GOT3 (cell line): ENCODE data around the gene RASA3.

Source experiments
- DNase-seq: peaks from one replicate; lab custom pipeline; 2025; ENCODE audit warnings: mixed read lengths; lab: John Stamatoyannopoulos, UW

The RASA3 gene

DNA sequence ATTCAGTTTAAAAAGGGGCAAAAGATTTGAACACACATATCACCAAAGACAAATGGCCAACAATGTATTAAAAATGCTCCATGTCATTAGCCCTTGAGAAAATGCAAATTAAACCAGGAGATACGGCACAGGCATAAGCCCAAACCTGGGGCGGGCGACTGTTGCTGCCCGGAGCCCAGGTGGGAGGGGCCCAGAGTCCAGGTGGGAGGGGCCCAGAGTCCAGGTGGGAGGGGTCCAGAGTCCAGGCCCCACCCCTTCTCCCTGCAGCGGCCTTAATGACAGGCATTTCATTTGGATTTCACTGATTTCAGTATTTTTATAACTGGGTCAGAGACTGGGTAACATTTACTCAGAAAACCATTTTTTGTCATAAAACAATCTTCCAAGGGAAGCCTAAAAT lies 78.2 kb downstream of the RASA3 start:
- DNase-seq, result no peak

DNA sequence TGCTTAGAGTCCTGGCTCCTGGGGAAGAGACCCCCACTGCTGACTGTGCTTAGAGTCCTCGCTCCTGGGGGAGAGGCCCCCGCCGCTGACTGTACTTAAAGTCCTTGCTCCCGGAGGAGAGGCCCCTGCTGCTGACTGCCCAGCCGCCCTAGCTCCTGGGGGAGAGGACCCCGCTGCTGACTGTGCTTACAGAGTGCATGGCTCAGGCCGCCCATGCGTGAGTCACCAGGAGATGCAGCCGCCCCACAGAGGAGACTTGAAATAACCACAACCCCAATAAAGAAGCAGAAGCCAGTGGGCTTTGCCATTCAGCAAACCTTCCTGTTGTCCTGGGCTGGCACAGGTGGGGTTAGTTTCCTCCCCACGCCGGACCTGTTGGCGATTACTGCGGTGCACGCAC lies 79.4 kb downstream of the RASA3 start:
- DNase-seq, result no peak

DNA sequence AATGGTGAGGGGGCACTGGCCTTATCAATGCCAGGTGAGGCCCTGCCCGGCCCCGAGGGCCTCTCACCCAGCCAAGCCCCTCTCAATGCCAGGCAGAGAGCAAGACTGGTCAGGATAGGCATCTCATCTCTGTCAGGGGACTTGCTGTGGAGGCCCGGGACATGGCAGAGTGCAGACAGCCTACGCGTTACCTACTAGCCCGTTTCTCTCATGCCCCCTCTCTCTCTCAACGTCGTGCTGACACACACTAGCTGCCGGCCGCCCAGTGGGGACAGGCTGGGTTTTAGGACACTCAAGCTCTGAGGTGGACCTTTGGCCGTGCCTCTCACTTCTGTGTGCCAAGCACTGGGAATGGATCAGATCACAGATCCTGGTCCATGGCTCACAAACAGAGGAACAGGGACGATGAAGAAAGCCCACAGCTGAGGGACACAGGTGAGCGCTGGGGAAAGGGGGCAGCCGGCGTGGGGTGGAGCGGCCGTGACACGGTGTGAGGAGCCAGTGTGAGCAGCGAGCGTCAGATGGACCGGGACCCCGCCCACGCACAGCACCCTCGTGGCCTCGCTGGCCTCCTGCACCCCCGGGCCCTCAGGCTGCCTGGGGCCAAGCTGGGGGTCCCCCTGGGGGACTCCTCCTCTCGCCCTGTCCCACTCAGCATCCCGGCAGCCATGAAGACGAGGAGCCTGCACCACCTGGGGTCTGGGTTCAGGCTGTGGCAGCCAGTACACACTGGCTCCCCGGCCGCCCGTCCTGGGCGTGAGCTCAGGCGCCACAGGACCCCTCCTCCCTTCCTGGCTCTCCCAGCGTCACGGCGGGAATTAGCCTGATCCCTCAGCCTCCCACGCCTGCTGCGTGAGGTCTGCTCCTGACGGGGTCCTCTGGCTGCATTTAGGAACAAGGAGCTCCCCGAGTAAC lies 81.6 kb downstream of the RASA3 start:
- no peak for DNase-seq

DNA sequence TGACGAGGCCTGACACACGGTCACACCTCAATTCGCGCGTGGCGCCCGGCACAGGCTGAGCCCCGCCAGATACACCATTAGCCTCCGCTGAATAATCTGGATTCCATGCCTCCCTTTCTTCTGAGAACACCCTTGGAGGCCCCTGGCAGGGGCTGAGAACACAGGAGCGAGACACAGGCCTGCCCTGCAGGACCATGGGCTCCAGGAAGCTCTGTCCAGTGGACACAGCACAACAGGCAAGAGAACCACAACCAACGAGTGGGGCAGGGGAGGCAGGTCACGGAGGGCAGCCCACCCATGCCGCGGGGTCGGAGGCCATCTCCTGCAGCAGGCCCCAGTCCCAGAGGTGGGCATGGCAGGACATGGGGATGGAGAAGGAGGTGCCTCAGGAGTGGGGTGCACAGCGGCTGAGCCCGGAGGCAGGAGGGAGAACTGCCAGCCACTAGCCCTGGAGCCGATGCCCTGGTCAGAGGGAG lies 82.8 kb downstream of the RASA3 start:
- no peak for DNase-seq

DNA sequence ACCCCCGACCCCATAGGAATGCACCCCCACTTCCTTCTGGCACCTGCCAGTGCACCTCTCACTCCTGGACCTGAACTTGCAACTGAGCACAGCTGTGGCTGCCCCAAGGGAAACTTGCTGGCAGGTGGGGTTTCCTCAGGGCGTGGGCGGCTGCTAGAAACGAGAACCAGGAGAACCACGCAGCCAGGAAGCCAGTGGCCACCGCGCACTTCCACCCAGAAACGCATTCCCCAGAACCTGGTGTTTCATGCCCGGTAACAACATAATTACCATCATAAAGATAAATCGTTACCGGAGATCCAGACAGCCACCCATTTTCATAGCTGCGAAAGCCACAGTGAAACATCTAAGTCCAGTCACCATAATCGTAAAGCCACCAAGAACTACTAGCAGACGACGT lies 83.4 kb downstream of the RASA3 start:
- no peak for DNase-seq

DNA sequence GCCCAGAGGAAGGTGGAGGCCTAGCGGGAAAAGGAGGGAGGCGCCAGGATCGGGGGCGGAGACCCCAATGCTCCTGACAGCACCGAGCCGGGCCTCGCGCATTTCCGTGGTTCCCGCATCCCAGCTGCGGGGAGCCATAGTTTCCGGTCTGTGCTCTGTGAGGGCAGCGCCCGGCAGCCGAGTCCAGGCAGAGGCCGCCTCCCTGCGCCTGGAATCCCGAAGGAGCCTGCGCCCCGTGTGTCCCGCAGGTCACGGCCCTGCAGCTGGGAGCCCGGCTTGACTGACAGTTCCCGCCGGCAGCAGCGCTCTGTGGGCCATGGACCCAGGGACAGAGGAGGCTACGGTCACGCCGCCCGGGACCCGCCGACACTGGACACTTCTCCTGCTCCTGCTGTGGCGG lies 84.0 kb downstream of the RASA3 start:
- no peak for DNase-seq

DNA sequence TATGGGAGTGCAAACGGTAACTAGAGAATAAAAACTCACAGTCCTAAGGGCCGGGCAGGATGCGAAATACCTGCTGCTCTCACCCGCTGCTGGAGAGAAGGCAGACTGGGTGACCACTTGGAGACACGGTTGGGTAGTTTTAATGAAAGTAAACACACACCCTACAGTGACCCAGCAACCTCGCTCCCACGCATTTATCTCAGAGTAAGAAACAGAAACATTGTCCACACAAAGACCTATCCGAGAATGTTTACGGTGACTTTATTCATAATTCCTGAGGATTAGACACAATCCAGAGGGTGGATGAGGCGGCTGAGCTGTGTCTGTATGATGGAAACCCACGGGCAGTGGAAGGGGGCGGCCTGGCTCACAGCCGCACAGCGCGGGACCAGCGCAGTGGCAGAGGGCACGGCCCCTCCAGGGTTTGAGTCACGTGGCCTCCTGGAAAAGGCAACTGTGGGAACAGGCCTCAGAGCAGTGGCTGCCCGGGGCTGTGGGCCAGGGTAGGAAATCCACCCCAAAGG lies 85.0 kb downstream of the RASA3 start:
- DNase-seq, result no peak

DNA sequence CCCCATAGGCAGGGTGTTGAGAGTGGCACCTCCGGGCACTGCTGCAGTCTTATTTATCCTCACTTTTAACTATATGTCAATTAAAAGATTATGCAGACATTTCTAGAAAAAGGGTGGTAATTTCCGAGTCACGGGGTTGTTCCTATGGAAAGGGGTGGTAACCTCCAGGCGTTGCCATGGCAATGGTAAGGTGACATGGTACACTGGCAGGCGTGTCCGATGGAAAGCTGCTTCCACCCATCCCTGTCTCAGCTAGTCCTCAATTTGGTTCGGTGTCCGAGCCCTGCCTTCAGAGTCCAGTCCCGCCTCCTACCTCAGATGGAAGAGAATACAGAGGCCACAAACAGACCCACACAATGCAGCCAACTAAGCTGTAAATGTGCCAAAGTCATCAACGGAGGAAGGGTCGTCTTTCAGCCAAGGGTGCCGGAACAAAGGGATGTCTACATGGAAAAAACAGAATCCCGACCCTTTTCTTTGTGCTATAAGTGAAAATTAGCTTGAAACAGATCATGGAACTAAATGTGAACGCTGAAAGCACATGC lies 85.9 kb downstream of the RASA3 start:
- no peak for DNase-seq

DNA sequence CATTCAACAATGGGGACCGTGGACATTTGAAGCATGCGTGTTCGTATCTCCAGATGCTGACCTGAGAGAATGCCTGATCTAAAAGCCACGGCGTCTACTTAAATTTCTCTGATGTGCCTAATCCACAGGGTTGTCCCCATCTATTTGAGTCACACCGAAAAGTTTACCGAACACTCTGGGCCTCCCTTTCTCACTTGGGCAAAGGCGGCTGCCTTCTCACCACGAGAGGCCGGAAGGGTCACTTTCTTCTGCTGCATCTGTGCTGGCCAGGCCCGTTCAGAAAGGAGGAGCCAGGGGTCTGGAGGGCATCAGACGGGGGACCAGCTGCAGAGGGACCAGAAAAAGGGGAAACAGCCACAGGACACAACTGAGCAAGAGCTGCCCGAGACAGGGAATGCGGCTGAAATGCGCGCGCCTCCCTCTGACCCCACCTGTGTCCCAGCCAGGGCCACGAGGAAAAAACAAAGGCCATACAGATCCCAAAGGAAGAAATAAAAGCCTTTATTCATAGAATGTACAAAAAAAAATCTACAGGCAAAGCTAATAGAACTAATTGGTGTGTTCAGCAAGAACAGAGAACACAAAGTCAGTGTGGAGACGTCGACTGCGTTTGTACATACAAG lies 87.2 kb downstream of the RASA3 start:
- DNase-seq, result no peak

DNA sequence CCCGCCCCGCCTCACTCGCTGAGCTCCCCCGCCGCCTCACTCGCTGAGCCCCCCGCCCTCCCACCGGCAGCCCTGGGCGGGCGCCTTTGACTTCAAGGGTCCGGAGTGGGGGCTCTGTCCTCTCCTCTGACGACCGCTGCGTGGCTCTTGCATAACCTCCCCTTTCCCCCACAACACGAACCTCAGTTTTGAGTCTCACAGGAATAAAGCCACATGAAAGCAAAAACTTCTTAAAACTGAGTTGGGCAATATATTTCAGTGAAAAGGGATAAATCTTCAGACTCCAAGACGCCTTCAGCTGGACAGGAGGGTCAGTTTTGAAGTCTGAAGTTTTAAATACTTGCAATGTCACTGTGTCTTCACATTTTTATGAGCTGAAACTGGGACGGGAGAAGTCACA lies 87.9 kb downstream of the RASA3 start:
- DNase-seq, result no peak

DNA sequence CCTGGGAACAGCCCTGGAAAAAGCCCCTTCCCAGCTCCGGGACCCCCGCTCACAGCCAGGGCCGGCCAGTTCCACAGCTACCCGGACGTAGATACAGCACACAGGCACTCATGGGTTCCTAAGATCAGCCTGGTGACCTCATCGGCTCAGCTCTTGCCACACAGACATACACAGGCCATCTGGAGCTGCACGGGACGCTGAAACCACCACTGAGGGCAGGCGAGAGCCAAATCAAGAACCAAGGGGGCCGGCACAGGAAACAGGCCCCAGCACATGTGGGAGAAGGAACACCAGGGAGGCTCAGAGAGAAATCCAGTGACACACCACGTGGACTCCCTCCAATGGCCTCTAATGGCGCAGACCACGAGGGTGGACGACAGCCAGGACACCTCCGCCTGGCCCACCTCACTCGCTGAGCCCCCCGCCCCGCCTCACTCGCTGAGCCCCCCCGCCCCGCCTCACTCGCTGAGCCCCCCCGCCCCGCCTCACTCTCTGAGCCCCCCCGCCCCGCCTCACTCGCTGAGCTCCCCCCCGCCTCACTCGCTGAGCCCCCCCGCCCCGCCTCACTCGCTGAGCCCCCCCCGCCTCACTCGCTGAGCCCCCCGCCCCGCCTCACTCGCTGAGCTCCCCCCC lies 88.9 kb downstream of the RASA3 start:
- no peak for DNase-seq

DNA sequence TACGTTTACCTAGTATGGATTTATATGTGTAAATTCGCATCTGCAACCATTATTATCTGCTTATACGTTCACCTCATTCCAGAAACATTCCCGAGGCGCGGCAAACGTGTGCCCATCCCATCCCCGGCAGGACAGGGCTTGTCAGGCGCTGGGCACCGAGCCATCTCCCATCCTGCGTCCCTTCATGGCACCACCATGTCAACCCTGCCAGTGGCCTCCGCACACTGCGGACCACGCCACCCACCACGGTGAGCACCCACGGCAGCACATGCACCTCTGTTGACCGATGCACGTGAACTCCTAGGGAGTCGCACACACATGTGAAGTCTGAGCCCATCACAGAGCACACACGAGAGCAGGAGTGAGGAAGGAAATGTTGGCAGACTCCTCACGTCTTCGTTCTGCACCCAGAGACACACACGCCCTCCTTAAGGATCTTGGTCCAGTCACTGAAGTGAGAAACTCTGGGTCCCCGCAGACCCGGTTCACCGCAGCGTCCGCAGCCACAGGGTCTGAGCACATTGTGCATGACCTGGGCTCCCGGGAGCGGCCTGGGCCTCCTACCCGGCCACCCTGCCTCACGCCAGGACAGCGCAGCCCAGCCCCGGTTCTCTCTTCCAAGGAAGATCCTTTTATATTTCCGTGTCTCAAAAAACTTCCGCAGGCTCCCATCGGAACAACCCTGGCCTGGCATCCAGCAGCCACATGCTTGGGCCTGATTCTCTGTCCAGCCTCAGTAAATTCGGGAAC lies 90.2 kb downstream of the RASA3 start:
- DNase-seq, result no peak

DNA sequence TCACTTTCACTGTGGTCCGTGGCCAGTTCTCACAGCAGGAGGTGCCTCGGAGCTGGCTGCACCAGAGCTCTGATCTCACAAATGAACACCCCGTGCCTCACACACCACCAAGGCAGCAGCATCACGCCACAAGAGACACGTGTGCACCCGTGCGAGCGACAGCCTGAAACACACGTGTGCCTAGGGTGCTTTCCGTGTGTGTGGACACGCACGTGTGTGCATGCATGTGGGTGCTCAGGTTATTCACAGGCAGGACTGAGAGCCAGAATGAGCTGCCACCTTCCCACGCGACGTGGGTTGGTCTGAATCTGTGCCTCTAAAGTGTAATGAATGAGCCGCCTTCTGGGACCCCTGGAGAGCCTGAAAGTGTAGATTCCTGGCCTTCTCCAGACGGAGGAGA lies 90.9 kb downstream of the RASA3 start:
- no peak for DNase-seq

DNA sequence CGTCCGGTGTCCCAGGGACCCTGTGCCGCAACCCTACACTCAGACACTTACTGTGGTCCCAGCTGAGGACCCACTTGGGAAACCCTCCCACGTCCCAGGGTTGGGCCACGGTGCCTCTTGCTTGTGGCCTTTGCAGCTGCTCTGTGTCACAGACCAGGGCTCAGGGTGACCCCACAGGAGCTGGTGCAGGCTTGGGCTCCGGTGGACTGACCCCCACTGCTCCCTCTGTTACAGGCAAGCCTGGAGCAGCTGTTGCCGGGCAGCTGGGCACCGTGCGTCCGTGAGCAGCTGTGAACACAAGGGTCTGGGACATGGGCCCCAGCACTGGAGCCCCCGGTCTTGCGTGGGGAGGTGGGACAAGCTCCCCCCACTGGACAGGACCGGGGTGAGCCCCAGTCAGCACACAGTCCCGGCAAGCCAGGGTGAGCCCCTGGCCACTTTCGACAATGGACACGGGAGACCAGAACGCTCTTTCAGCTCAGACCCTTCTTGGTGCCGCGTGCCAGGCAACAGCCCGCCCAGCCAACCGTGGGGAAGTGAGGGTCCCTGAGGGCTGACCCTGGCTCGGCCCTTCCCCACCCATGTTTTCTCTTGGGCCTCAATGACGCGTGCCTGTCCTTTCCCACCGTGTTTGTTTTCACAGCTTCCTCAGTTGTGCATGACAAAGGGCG lies 92.8 kb downstream of the RASA3 start:
- DNase-seq, result no peak

DNA sequence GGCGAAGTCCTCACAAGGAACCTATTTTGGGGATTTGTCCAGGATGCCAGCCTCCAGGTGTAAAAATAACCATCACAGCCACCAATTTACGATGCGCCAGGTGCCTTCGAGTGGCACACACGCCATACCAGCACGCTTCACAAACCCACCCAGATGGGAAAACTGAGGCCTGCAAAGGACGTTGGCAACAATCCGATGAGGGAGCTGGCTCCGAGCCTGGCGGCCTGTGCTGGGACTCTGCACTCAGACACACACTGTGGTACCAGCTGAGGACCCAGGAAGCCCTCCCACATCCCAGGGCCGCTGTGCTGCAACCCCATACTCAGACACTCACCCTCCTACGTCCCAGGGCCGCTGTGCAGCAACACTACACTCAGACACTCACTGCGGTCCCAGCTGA lies 93.5 kb downstream of the RASA3 start:
- DNase-seq, result no peak

DNA sequence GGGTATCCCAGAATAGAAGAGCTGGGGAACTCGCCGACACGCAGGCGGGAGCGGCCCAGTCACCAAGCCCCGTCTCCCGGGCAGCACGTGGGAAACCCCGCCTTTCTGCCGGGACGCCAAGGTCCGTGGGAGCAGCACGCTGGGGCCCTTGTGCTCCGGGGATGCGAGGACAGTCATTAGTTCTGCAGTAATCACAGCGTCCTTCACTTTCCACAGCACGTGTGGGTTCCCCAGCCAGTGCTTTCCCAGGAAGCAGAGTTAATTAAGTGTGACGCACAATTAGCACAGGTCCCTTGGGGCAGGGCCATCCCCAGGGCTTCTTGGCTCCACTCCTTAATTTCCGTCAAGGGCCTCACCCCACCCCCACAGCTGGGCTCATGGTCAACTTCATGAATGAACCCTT lies 94.2 kb downstream of the RASA3 start:
- DNase-seq, result no peak

DNA sequence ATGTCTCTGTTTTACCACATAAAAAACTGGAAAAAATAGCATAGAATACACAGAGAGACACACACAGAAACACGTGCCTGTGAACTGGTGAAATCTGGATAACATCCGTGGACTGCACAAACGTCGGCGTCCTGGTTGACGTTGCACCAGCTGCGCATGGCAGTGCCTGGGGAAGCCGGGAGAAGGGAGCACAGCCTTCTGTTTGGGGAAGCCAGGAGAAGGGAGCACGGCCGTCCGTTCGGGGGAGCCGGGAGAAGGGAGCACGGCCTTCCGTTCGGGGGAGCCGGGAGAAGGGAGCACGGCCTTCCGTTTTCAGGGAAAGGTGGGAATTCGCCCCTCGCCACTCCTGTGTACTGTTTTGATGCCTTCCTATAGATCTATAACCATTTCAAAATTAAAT lies 94.7 kb downstream of the RASA3 start:
- no peak for DNase-seq

DNA sequence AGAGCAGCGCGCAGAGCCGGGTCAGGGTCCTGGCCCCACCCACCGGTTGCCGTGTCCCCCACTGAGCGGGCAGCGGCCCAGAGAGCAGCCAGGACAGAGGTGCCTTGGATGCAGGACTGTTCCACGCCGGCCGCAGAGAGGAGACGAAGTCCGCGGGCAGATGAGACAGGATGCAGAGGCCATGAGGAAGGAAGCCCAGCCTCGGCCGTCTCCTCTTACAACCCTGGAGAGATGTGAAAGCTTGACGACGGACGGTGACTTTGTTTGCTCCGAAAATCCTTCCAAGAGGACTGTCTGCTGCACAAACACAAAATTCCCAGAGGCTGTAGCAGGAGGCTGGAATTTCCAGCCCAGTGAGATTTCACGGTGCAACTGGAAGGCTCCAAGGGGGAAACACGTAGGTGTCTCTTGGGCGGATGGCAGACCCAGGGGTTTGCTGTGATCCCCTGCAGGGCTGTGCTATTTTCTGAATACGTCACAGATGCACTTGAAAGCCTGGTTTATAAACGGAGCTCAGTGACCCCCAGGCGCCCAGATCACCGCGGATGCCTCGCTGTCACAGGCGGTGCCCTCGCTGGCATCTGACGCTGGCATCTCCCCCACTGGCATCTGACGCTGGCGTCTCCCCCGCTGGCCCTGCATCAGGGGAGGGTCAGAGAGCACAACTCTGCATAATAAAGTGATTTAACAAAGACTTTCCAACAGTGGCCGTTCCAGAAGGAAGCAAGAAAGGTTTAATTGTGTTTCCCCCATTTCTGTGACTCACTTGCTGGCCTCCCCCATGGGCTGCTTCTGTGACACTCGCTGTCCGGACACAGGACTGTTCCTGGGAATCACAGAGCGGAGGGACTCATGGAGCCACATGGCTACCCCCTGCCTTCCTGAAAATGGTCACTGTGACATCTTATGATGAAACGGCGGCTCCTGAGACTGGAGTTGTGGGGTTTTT lies 96.6 kb downstream of the RASA3 start:
- no peak for DNase-seq

DNA sequence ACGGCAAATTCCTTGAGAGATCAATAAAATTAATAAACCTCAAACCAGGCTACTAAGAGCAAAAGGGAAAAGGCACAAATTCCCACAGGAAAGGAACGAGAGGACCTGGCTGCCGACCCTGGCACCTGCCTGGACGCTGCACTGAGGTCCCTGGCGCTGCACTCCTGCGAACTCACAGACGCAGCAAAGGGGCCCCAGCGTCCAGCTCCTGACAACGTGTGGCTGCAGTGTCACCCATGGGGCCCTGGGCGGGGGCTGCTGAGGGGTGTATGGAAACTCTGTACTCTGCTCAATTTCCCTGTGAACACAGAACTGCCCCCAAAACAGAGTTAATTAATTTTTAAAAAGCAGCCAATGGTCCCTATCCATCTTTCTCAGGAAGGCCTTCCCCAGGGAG lies 97.2 kb downstream of the RASA3 start:
- no peak for DNase-seq

DNA sequence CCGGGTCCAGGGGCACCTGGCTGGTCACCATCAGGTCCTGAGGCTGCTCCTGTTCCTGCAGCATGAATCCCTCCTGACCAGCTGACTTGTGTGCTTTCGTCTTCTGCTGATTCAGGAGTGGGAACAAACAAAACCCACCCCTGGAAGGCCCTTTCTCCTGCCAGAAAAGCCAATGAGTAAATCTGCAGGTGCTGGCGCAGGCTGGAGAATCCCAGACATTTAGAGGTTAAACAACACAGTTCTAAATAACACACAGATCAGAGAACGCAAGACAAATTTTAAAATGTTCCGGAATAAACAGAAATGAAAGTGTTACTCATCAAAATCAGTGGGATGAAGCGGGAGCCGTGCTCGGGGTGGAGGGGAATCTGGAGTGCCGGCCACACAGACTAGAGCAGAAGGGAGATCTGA lies 97.9 kb downstream of the RASA3 start:
- no peak for DNase-seq
